Fibroblast of gingiva (primary cell): Measurements from ENCODE around the gene TRNT1.
A peak's percentile ranks its signal among the peaks of the same experiment; 100 is the strongest.

Experiments
- DNase-seq: peaks from one replicate; pipeline ENCODE4 v3.0.0-alpha.2; 2011; ENCODE audit warnings: low read depth

The TRNT1 gene

GRCh38 chr3:3110749-3111361 is 15.9 kb upstream of the TRNT1 start:
- no peak for DNase-seq

GRCh38 chr3:3113042-3113709 is 13.6 kb upstream of the TRNT1 start:
- no peak for DNase-seq

DNA sequence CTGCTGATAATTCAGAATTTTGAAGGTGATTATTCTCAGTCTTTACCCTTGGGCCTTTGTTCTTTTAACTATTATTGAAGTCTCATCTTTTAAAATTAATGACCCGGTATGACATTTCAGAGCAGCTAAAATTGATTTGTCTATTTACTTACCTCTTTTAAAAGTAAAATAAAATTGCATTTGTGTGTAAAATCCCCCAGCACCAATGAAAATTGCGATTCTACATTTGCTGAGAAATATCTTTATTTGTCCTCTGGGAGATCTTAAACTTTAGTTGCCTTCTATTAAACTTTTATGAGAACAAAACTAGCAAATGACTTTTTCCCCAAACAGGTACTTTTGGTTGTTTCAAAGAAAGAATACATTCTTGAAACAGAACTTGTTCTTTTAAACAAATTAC is 9.1 kb upstream of the TRNT1 start:
- DNase-seq = no peak

GRCh38 chr3:3119393-3119851 is 7.3 kb upstream of the TRNT1 start:
- no peak for DNase-seq

DNA sequence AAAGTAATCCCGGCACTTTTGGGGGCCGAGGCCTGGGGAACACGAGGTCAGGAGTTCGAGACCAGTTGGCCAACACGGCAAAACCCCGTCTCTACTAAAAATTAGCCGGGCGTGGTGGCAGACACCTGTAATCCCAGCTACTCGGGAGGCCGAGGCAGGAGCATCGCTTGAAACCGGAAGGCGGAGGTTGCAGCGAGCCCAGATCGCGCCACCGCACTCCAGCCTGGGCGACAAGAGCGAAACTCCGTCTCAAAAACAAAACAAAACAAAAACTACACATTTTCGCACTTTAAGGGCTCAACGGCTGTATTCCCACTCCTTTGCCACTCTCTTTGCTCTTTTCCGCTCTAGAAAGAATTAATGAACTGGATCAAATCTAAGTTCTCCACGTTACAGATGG is 763 bp upstream of the TRNT1 start:
- no peak for DNase-seq

DNA sequence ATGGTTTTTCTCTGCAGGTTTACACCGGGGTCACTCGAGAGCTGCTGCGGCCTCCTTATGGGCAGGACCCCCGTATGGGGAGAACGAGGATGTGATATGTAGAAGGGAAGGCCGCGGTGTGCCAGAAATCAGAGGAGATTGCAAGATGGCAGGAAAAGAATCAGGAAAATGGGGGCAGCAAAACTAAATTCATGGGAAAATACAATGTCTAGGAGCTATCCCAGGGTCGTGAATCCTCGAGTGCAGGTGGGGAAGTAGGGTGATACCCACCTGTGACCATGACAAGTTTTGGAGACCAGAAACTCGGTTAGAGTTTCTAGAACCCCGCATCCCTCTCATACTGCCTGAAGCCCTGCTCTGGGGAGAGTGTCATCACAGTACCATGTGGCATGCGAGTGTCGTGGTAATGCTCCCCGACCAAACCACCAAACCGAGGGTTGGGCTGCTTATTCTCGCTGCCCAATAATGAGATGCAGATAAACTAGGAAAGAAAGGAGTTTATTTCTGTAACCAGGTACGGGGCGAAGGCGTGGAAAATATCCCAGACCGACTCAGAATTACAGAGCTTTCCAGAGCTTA is 781 bp downstream of the TRNT1 start:
- DNase-seq = no peak

DNA sequence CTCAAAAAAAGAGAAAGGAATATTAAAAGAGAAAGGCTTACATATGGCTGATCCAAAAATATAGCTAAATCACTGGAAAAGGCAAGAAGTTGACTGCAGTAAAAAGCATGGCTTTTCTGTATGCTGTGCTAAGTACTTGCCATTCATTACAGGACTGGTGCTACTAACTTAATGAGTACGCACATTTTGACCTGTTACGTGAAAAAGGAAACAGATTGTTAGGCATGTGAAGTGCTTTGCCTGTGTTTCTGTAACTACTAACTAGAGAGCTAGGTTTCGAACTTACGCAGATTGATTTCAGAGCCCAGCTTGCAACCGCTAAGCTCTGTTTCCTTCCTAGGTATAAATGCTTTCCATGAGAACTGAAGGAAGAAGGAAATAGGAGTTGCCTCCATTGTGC is 2.8 kb downstream of the TRNT1 start:
- DNase-seq = no peak

GRCh38 chr3:3133500-3133899 is 6.8 kb downstream of the TRNT1 start:
- DNase-seq = no peak

- DNase-seq = no peak
These were observed 8.2 kb downstream of the TRNT1 start for GRCh38 chr3:3134750-3135448.

GRCh38 chr3:3137526-3137925 is 10.8 kb downstream of the TRNT1 start:
- no peak for DNase-seq

- DNase-seq = no peak
These were observed 15.2 kb downstream of the TRNT1 start for GRCh38 chr3:3141939-3142338.

- no peak for DNase-seq
These were observed 19.1 kb downstream of the TRNT1 start for GRCh38 chr3:3145831-3146230.

- no peak for DNase-seq
These were observed 22.8 kb downstream of the TRNT1 start for GRCh38 chr3:3149560-3149959.

GRCh38 chr3:3151513-3151912 is 24.8 kb downstream of the TRNT1 start:
- no peak for DNase-seq

GRCh38 chr3:3154879-3155610 is 28.3 kb downstream of the TRNT1 start:
- no peak for DNase-seq

- DNase-seq = no peak
These were observed 30.7 kb downstream of the TRNT1 start for GRCh38 chr3:3157484-3157883.

DNA sequence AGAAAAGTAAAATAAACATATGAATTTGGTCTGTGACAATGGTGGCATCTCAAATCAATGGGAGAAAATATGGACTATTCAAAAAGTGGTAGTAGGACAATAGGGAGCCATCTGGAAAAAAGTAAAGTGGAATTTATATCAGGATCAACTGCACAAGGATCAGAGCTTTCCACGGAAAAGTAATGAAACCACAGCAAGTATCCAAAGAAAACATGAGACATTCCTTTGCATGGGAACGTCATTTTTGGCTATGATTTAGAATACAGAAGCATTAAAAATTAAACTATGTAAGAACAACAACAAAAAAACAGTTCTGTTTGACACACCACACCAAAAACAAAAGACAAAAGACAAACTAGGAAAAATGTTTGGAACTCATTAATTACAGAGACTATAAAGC is 34.1 kb downstream of the TRNT1 start:
- no peak for DNase-seq

- no peak for DNase-seq
These were observed 38.5 kb downstream of the TRNT1 start for GRCh38 chr3:3165241-3165640.

- DNase-seq = no peak
These were observed 38.9 kb downstream of the TRNT1 start for GRCh38 chr3:3165650-3166049.

DNA sequence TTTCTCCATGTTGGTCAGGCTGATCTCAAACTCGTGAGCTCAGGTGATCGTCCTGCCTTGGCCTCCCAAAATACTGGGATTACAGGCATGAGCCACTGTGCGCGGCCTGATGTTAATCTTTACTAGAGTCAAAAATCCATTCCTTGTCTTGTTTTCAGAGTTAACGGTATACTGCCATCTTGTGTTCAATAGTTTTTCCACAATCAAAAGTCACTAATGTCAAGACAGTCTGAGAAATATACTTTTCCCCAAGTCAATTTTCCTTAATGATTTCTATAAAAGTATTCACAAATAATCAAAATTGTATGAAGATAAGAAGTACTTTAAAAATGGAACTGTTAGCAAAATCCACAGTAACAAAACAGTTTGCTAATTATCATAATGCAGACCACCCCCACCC is 44.3 kb downstream of the TRNT1 start:
- peak; percentile 3 for DNase-seq

GRCh38 chr3:3172627-3173026 is 45.9 kb downstream of the TRNT1 start:
- no peak for DNase-seq

DNA sequence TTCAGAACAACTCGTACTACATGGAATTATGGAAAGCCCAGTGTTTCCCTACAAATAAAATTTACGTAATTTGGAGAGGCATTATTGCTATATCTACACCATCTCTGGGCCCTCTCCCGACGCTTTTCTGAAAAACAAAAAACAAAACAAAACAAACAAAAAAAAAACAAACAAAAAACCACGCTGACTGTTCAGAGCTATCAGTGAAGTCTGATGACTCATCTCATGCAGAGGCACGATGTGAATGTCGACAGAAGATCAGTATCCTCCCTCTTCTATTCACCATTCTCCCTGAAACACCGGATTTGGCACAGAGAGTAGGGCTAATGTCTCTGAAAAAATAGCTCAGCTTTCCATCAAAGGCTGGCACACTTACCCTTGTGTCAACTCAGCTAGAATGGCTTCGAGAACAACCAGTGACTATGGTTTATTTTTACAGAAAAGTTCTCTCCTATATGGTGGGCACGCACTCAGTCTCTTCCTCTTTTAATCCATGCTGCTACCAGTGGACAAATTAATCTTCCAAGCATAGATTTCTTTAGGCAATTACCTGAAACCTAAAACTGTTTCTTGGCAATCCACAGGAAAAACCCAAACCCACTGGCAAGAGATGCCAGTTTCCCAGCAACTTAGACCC is 51.2 kb downstream of the TRNT1 start:
- DNase-seq = no peak
